Liver (tissue), 9 donors: Measurements from ENCODE around the gene PLP2. TPM values are rescaled to one million over a fixed set of nuclear protein-coding genes. Genes with fewer than 3 reads are reported as not detected.
A peak's percentile ranks its signal among the peaks of the same experiment; 100 is the strongest.
"Not testable (repeated sequence)": the region's sequence is repeated elsewhere in the genome, so short reads cannot be mapped to it uniquely, and the experiment has no call there.

Experiments
- DNase-seq: peaks from one replicate; pipeline ENCODE4 v3.0.0-alpha.2; 2017; ENCODE audit warnings: low spot score
- H3K27ac ChIP-seq, 2 donors: one replicate each; pipeline ENCODE4 v1.7.0; 2013; ENCODE audit warnings: inconsistent platforms in 2 of 2, low read length in 2 of 2, control low read depth in 1 of 2, low read depth in 1 of 2, mild to moderate bottlenecking in 1 of 2
- H3K27me3 ChIP-seq, 4 donors: one replicate each; pipeline versions ENCODE4 v1.6.1 to v1.7.0; 2013; ENCODE audit warnings: low read length in 3 of 4, inconsistent platforms in 1 of 4, mild to moderate bottlenecking in 1 of 4, moderate library complexity in 1 of 4; ENCODE audit not compliant: control insufficient read depth in 4 of 4, insufficient read depth in 4 of 4
- H3K36me3 ChIP-seq, 4 donors: one replicate each; pipeline versions ENCODE4 v1.6.1 to v1.7.0; 2013; ENCODE audit warnings: low read length in 3 of 4, mild to moderate bottlenecking in 3 of 4, low read depth in 1 of 4, moderate library complexity in 1 of 4; ENCODE audit not compliant: control insufficient read depth in 4 of 4, insufficient read depth in 3 of 4
- H3K4me1 ChIP-seq, 4 donors: one replicate each; pipeline versions ENCODE4 v1.6.1 to v1.7.0; 2013; ENCODE audit warnings: low read length in 3 of 4, mild to moderate bottlenecking in 3 of 4, moderate library complexity in 1 of 4; ENCODE audit not compliant: control insufficient read depth in 4 of 4, insufficient read depth in 4 of 4
- H3K4me3 ChIP-seq, 3 donors: one replicate each; pipeline versions ENCODE4 v1.6.1 to v1.7.0; 2013; ENCODE audit warnings: low read length in 3 of 3, control low read depth in 1 of 3, low read depth in 1 of 3, mild to moderate bottlenecking in 1 of 3
- H3K9ac ChIP-seq, 2 donors: one replicate each; pipeline ENCODE4 v1.7.0; 2013; ENCODE audit warnings: low read length in 2 of 2, mild to moderate bottlenecking in 2 of 2, moderate library complexity in 2 of 2, control low read depth in 1 of 2, low read depth in 1 of 2
- H3K9me3 ChIP-seq, 4 donors: one replicate each; pipeline versions ENCODE4 v1.6.1 to v1.7.0; 2013; ENCODE audit warnings: low read length in 3 of 4; ENCODE audit not compliant: control insufficient read depth in 4 of 4
- CTCF ChIP-seq: fragments of 150-350 bp; IDR thresholded peaks from 2 replicates; pipeline ENCODE4 v1.5.1; 2017; ENCODE audit warnings: improper control_type of control experiment, low read depth, low read length; ENCODE audit not compliant: missing input control
- EGR1 ChIP-seq, 2 donors: IDR thresholded peaks; 2 replicates each; pipeline ENCODE4 v1.6.1; 2016 to 2018; ENCODE audit warnings: antibody characterized with exemption in 2 of 2, low read depth in 2 of 2
- FOXA1 ChIP-seq: IDR thresholded peaks from 2 replicates; pipeline ENCODE4 v1.6.1; 2016; ENCODE audit warnings: antibody characterized with exemption
- FOXA2 ChIP-seq: IDR thresholded peaks from 2 replicates; pipeline ENCODE4 v1.6.1; 2016; ENCODE audit warnings: antibody characterized with exemption
- HNF4A ChIP-seq, 2 donors: conservative IDR thresholded peaks; 2 replicates each; pipeline ENCODE4 v1.6.1; 2016; ENCODE audit warnings: antibody characterized with exemption in 2 of 2, mild to moderate bottlenecking in 2 of 2
- JUND ChIP-seq, 2 donors: IDR thresholded peaks; 2 replicates each; pipeline ENCODE4 v1.6.1; 2016; ENCODE audit warnings: antibody characterized with exemption in 2 of 2
- RAD21 ChIP-seq, 2 donors: IDR thresholded peaks; 2 replicates each; pipeline ENCODE4 v1.6.1; 2016; ENCODE audit warnings: antibody characterized with exemption in 2 of 2, mild to moderate bottlenecking in 2 of 2
- RXRA ChIP-seq, 2 donors: IDR thresholded peaks; 2 replicates each; pipeline ENCODE4 v1.6.1; 2017 to 2018; ENCODE audit warnings: antibody characterized with exemption in 2 of 2, mild to moderate bottlenecking in 1 of 2
- WGBS: extraction: QIAGEN DNeasy Blood & Tissue Kit; methylation state at CpG from one replicate; pipeline ENCODE4 v1.1.7; 2013; 5-methylcytosine and 5-hydroxymethylcytosine counted together
- polyA plus RNA-seq, 2 donors: library from polyadenylated mRNA; stranded (reverse) in 1 of 2; unstranded in 1 of 2; fragments of 200-250 nt in 1 of 2; fragments of >200 nt in 1 of 2; fragmentation: Nextera tagmentation in 1 of 2; extraction: Ambion mirVana in 1 of 2; gene quantifications; one replicate each; pipeline versions ENCODE4 v1.2.1 to v1.2.3, GENCODE V29; 2013 to 2015
- total RNA-seq, 2 donors: library from RNA; depleted of rRNA; stranded (reverse); fragments of >200 nt; gene quantifications; one replicate each; pipeline ENCODE4 v1.2.3, GENCODE V29; 2014
- TF ChIP-seq, protein P1 (sequence below): IDR thresholded peaks from 2 replicates; pipeline ENCODE4 v1.6.1; 2016; ENCODE audit warnings: antibody characterized with exemption, mild to moderate bottlenecking
- donor health status: healthy.
- donor health status: healthy.
- donor health status: healthy.
- donor health status: healthy.
- donor health status: healthy.

PLP2 gene
- total and polyA plus RNA-seq, 4 donors = 2.4 to 24.5 (median 14.7) TPM

DNA sequence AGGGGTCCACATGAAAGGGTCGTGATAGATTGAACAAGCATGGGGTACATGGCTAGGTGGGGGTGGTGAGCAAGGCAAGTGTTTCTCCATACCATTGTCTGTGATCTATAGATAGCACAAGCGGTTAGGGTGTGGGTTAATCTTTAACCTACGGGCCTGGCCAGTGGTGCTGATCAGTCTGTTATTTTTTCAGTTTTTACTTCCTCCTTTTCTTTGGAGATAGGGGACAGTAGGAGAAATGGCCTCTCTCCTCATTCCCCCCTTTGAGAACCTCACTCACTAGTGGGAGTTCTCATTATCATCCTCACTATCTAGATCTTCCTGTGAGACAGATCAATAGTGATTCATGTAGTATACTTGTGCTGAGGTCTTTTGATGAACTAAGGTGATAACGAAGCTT, 32.0 kb upstream of the PLP2 start:
- Histone ChIP-seq H3K27ac (no peak overlapping the region), H3K36me3 (no peaks in the 10 kb centered on the region), H3K27me3 (no peaks in the 10 kb centered on the region), H3K9me3 (peaks cover 0 to 3% (median 0%) of the 10 kb centered on the region in 4 donors), H3K4me3 (no peak overlapping the region), H3K9ac (no peak overlapping the region), H3K4me1 (no peaks in the 10 kb centered on the region)
- no peak for DNase-seq
- 81% methylated on average over 4 of the region's 4 CpGs for WGBS
- TF ChIP-seq, protein P1, sequence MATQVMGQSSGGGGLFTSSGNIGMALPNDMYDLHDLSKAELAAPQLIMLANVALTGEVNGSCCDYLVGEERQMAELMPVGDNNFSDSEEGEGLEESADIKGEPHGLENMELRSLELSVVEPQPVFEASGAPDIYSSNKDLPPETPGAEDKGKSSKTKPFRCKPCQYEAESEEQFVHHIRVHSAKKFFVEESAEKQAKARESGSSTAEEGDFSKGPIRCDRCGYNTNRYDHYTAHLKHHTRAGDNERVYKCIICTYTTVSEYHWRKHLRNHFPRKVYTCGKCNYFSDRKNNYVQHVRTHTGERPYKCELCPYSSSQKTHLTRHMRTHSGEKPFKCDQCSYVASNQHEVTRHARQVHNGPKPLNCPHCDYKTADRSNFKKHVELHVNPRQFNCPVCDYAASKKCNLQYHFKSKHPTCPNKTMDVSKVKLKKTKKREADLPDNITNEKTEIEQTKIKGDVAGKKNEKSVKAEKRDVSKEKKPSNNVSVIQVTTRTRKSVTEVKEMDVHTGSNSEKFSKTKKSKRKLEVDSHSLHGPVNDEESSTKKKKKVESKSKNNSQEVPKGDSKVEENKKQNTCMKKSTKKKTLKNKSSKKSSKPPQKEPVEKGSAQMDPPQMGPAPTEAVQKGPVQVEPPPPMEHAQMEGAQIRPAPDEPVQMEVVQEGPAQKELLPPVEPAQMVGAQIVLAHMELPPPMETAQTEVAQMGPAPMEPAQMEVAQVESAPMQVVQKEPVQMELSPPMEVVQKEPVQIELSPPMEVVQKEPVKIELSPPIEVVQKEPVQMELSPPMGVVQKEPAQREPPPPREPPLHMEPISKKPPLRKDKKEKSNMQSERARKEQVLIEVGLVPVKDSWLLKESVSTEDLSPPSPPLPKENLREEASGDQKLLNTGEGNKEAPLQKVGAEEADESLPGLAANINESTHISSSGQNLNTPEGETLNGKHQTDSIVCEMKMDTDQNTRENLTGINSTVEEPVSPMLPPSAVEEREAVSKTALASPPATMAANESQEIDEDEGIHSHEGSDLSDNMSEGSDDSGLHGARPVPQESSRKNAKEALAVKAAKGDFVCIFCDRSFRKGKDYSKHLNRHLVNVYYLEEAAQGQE = no peak
- TF ChIP-seq JUND (IDR thresholded peaks at IDR 0.05) (no peak), FOXA2 (no peak), HNF4A (conservative IDR thresholded peaks at IDR 0.05) (no peak), FOXA1 (no peak), RXRA (IDR thresholded peaks at IDR 0.05) (no peak), RAD21 (IDR thresholded peaks at IDR 0.05) (no peak), EGR1 (IDR thresholded peaks at IDR 0.05; ENCODE audit: low read depth in 2 of 2) (no peak), CTCF (no peak)

- H3K27me3 ChIP-seq, H3K36me3 ChIP-seq, H3K4me1 ChIP-seq, H3K9ac ChIP-seq, H3K9me3 ChIP-seq, H3K27ac ChIP-seq, H3K4me3 ChIP-seq, DNase-seq: not testable (repeated sequence)
- 34% methylated on average over 9 of the region's 9 CpGs for WGBS
- TF ChIP-seq CTCF (peak; percentile 36), RAD21 (IDR thresholded peaks at IDR 0.05) (peak; percentile 60 to 62)
Measured at GRCh38 chrX:49142264-49142663, 29.4 kb upstream of the PLP2 start.

- not testable (repeated sequence) for H3K36me3 ChIP-seq, H3K4me1 ChIP-seq, H3K9ac ChIP-seq, H3K27me3 ChIP-seq, H3K9me3 ChIP-seq, DNase-seq, H3K27ac ChIP-seq, H3K4me3 ChIP-seq
- WGBS = 88% methylated on average over 7 of the region's 7 CpGs
Measured at GRCh38 chrX:49143154-49143553, 28.5 kb upstream of the PLP2 start.
